VCaP (cell line): ENCODE data around the gene TNNT3.
"Not testable (repeated sequence)": the region's sequence is repeated elsewhere in the genome, so short reads cannot be mapped to it uniquely, and the experiment has no call there.

ENCODE experiments used
- H3K27ac ChIP-seq: fragments of 450-650 bp; 2 replicates; pipeline ENCODE4 v1.5.1; 2017
- CTCF ChIP-seq: fragments of 450-650 bp; conservative IDR thresholded peaks from 2 replicates; pipeline ENCODE4 v1.5.1; 2017; ENCODE audit warnings: mild to moderate bottlenecking, moderate library complexity

TNNT3 gene

GRCh38 chr11:1919391-1920127 is at the start of gene TNNT3:
Gene TNNT3, plus strand, starts transcription at chr11:1919703. Its CDS starts 3,172 bp downstream, at chr11:1922875.
- no peak for TF ChIP-seq CTCF
- no peak within 1 kb of the TSS for H3K27ac ChIP-seq

GRCh38 chr11:1870326-1870696 is 49.2 kb upstream of the TNNT3 start:
- no peak for TF ChIP-seq CTCF
- no peak overlapping the region for H3K27ac ChIP-seq

- no peak for TF ChIP-seq CTCF
- no peak overlapping the region for H3K27ac ChIP-seq
Observed at GRCh38 chr11:1870721-1871466, 48.6 kb upstream of the TNNT3 start.

- H3K27ac ChIP-seq, result no peak overlapping the region
- no peak for TF ChIP-seq CTCF
Observed at GRCh38 chr11:1871531-1871930, 48.0 kb upstream of the TNNT3 start.

- TF ChIP-seq CTCF, result no peak
- no peak overlapping the region for H3K27ac ChIP-seq
Observed at GRCh38 chr11:1872267-1872985, 47.1 kb upstream of the TNNT3 start.

GRCh38 chr11:1873048-1873812 is 46.3 kb upstream of the TNNT3 start:
- H3K27ac ChIP-seq, result no peak overlapping the region
- no peak for TF ChIP-seq CTCF

GRCh38 chr11:1873813-1874150 is 45.7 kb upstream of the TNNT3 start:
- not testable (repeated sequence) for H3K27ac ChIP-seq

- H3K27ac ChIP-seq, result not testable (repeated sequence)
Observed at GRCh38 chr11:1874441-1875092, 44.9 kb upstream of the TNNT3 start.
